Measurements from ENCODE around the gene GTPBP1.

DNA sequence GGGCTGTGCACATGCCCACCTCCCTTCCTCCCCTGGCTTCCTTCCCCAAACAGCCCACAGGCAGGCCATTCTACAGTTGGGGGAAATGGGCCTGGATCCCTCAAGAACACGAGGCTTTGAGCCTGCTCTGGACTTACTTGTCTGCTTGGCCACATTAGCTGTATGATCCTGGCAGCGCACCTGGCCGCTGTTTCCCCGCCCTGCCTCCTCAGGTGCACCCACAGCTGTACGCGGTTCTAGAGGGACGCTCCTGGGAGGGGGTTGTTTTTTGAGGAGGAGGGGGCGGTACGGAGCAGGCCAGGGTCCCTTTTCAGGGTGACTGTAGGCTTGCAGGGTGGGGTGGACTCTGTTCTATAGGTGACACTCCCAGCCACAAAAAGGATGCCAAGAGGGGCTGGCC, 61.6 kb downstream of the GTPBP1 start:
- TF ChIP-seq, protein P1, sequence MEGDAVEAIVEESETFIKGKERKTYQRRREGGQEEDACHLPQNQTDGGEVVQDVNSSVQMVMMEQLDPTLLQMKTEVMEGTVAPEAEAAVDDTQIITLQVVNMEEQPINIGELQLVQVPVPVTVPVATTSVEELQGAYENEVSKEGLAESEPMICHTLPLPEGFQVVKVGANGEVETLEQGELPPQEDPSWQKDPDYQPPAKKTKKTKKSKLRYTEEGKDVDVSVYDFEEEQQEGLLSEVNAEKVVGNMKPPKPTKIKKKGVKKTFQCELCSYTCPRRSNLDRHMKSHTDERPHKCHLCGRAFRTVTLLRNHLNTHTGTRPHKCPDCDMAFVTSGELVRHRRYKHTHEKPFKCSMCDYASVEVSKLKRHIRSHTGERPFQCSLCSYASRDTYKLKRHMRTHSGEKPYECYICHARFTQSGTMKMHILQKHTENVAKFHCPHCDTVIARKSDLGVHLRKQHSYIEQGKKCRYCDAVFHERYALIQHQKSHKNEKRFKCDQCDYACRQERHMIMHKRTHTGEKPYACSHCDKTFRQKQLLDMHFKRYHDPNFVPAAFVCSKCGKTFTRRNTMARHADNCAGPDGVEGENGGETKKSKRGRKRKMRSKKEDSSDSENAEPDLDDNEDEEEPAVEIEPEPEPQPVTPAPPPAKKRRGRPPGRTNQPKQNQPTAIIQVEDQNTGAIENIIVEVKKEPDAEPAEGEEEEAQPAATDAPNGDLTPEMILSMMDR (IDR thresholded peaks at IDR 0.05; ENCODE audit: low read depth, low read length, poor library complexity, severe bottlenecking) = no peak
- no peak for TF ChIP-seq EZH2phosphoT487 (IDR thresholded peaks at IDR 0.05; ENCODE audit: borderline replicate concordance, low read length)
